ENCODE measurements around the gene FYN.

FYN gene

GRCh38 chr6:111832833-111833418 lies 40.3 kb downstream of the FYN start:
- TF ChIP-seq CEBPB (IDR thresholded peaks at IDR 0.05) = no peak
- TF ChIP-seq FOXM1 (IDR thresholded peaks at IDR 0.05; ENCODE audit: borderline replicate concordance, low read depth) = no peak
- no peak for TF ChIP-seq TCF12 (IDR thresholded peaks at IDR 0.05; ENCODE audit: low read depth)
- TF ChIP-seq EGR1 (IDR thresholded peaks at IDR 0.05) = no peak
- TF ChIP-seq REST (IDR thresholded peaks at IDR 0.05; ENCODE audit: low read depth) = no peak
- no peak for TF ChIP-seq MAX (IDR thresholded peaks at IDR 0.05)
- no peak for TF ChIP-seq NFIC (IDR thresholded peaks at IDR 0.05)
- TF ChIP-seq RAD21 (IDR thresholded peaks at IDR 0.05; ENCODE audit: low read depth) = no peak
- TF ChIP-seq TAF1 (IDR thresholded peaks at IDR 0.05; ENCODE audit: low read depth) = no peak
- TF ChIP-seq ZBTB7A (IDR thresholded peaks at IDR 0.05; ENCODE audit: low read depth) = no peak
- TF ChIP-seq USF1 (IDR thresholded peaks at IDR 0.05) = no peak
- no peak for TF ChIP-seq EP300 (IDR thresholded peaks at IDR 0.05; ENCODE audit: borderline replicate concordance)
- no peak for TF ChIP-seq CREB1 (IDR thresholded peaks at IDR 0.05; ENCODE audit: low read depth)
- no peak for TF ChIP-seq YY1 (IDR thresholded peaks at IDR 0.05; ENCODE audit: low read depth)
- no peak for TF ChIP-seq TEAD4 (IDR thresholded peaks at IDR 0.05)

- TF ChIP-seq REST (IDR thresholded peaks at IDR 0.05; ENCODE audit: low read depth) (no peak), EGR1 (IDR thresholded peaks at IDR 0.05) (no peak), TEAD4 (IDR thresholded peaks at IDR 0.05) (no peak), NFIC (IDR thresholded peaks at IDR 0.05) (no peak)
These were observed 41.8 kb downstream of the FYN start for GRCh38 chr6:111831408-111831807.

- TF ChIP-seq REST (IDR thresholded peaks at IDR 0.05; ENCODE audit: low read depth) (no peak), NFIC (IDR thresholded peaks at IDR 0.05) (no peak), TCF12 (IDR thresholded peaks at IDR 0.05; ENCODE audit: low read depth) (no peak), RAD21 (IDR thresholded peaks at IDR 0.05; ENCODE audit: low read depth) (no peak), YY1 (IDR thresholded peaks at IDR 0.05; ENCODE audit: low read depth) (no peak), TAF1 (IDR thresholded peaks at IDR 0.05; ENCODE audit: low read depth) (no peak), CREB1 (IDR thresholded peaks at IDR 0.05; ENCODE audit: low read depth) (no peak), FOXM1 (IDR thresholded peaks at IDR 0.05; ENCODE audit: borderline replicate concordance, low read depth) (no peak), EP300 (IDR thresholded peaks at IDR 0.05; ENCODE audit: borderline replicate concordance) (no peak), ZBTB7A (IDR thresholded peaks at IDR 0.05; ENCODE audit: low read depth) (no peak), CEBPB (IDR thresholded peaks at IDR 0.05) (no peak), USF1 (IDR thresholded peaks at IDR 0.05) (no peak), TEAD4 (IDR thresholded peaks at IDR 0.05) (no peak)
These were observed 43.3 kb downstream of the FYN start for GRCh38 chr6:111829998-111830397.

- TF ChIP-seq TCF12 (IDR thresholded peaks at IDR 0.05; ENCODE audit: low read depth) (no peak), REST (IDR thresholded peaks at IDR 0.05; ENCODE audit: low read depth) (no peak)
These were observed 43.7 kb downstream of the FYN start for GRCh38 chr6:111829581-111829980.

Data from Ishikawa (cell line).